Measurements from ENCODE around the gene TOGARAM2.
A peak's percentile ranks its signal among the peaks of the same experiment; 100 is the strongest.

The TOGARAM2 gene

DNA sequence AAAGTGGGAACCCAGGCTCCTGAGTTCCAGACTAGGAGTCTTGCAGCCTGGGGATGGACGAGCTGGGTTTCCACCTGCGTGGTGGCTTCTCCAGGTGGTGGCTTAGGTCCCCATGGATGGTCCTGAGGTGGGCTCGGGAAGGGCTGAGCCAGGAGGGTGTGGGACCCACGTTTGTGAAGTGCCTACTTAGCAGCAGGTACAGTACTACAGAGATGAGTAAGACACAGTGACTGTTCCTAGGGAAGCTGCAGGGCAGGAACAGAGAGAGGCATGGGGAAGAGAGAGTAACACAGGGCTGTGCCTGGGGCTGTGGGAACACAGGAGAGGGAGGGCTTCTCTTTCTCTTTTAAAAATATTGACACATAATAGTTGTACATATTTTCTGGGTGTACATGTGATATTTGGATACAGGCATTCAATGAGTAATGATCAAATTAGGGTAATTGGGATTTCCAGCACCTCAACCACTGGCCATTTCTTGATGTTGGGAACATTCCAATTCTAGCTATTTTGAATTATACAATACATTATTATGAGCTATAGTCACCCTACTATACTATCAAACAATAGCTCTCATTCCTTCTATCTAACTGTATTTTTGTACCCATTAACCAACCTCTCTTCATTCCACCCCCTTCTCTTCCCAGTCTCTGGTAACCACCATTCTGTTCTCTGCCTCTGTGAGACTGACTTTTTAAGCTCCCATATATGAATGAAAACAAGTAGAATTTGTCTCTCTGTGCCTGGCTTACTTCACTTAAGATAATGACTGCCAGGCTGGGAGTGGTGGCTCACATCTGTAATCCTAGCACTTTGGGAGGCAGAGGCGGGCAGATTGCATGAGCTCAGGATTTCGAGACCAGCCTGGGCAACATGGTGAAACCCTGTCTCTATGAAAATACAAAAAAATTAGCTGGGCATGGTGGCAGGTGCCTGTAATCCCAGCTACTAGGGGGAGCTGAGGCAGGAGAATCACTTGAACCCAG, 15.0 kb downstream of the TOGARAM2 start:
- H3K4me3 ChIP-seq (ENCODE audit: low read length): no peak overlapping the region
- no peak for DNase-seq (ENCODE audit: low read depth, low spot score)

DNA sequence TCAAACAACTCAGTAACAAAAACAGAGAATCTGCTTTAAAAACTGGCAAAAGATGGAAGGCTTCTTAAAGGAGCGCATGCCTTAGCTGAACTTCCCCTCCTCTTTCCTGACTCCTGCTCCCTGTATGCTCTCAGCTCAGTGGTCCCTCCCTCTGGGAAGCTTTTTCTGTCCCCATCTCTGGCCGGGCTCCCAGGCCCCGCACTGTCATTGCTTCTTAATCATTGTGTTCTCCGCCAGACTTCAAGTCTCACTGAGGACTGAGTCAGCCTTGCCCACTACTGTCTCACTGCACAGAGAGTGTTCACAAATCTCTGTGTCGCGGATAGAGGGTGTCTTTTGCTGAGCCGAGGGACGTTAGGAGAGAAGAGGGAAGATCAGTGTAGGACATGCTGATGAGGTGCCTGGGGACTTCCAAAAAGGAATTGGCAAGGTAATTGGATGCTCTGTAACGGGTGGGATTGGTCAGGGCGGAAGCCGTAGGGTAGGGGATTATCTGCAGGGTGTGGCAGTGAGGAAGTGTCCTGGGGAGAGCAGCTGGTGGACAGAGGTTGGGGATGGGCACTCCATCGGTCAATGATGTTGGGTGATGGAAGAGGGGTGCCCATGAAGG, 16.2 kb downstream of the TOGARAM2 start:
- H3K4me3 ChIP-seq (ENCODE audit: low read length): no peak overlapping the region
- DNase-seq (ENCODE audit: low read depth, low spot score): no peak

GRCh38 chr2:28997847-28998735, 17.0 kb downstream of the TOGARAM2 start:
- H3K4me3 ChIP-seq (ENCODE audit: low read length): no peak overlapping the region
- DNase-seq (ENCODE audit: low read depth, low spot score): no peak

DNA sequence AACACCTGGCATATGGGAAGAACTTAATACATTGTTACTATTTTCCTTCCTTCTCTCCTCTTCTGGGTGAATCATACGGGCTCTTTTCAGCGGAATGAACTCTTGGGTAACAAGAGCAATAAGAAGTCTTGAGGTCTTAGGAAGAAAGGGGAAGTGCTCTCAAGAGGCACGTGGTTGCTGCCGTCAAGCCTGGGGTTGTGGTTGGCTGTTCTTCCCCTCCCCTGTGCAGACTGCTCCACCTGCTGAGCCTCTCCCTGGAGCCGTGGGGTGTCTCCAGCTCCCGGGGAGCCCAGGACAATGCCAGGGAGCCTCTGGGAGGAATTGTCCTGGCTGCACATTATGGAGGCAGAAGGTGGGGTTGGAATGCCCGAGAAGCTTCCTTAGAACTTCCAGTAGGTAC, 19.4 kb downstream of the TOGARAM2 start:
- DNase-seq (ENCODE audit: low read depth, low spot score): peak; percentile 62
- H3K4me3 ChIP-seq (ENCODE audit: low read length): no peak overlapping the region

DNA sequence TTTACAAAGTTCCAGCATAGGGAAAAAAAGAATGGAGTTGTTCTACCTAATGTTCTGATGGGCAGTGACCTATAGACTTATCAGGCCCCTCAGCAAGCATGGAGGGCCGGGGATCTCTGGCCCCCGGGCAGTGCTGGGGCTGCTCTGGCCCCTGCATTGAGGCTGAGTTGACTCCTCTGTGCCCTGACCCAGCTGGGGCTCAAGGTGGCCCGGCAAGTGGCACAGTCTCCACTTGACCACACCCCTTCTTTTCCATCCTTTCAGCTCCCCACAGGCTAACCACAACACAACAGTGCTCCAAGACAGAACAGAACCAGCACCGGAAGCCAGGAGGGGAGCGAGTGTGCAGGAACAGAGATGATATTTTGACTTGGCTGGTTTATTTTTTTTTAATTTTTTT, 19.9 kb downstream of the TOGARAM2 start:
- DNase-seq (ENCODE audit: low read depth, low spot score): no peak
- no peak overlapping the region for H3K4me3 ChIP-seq (ENCODE audit: low read length)

- no peak overlapping the region for H3K4me3 ChIP-seq (ENCODE audit: low read length)
- no peak for DNase-seq (ENCODE audit: low read depth, low spot score)
These were observed 20.7 kb downstream of the TOGARAM2 start for GRCh38 chr2:29001806-29002205.

- DNase-seq (ENCODE audit: low read depth, low spot score): no peak
These were observed 23.7 kb downstream of the TOGARAM2 start for GRCh38 chr2:29004755-29005154.

GRCh38 chr2:29005331-29005730, 24.2 kb downstream of the TOGARAM2 start:
- H3K4me3 ChIP-seq (ENCODE audit: low read length): no peak overlapping the region
- DNase-seq (ENCODE audit: low read depth, low spot score): no peak

More at GRCh38 chr2:29004755-29005154, 23.7 kb downstream of the TOGARAM2 start:
- no peak overlapping the region for H3K4me3 ChIP-seq (ENCODE audit: low read length)

DNA sequence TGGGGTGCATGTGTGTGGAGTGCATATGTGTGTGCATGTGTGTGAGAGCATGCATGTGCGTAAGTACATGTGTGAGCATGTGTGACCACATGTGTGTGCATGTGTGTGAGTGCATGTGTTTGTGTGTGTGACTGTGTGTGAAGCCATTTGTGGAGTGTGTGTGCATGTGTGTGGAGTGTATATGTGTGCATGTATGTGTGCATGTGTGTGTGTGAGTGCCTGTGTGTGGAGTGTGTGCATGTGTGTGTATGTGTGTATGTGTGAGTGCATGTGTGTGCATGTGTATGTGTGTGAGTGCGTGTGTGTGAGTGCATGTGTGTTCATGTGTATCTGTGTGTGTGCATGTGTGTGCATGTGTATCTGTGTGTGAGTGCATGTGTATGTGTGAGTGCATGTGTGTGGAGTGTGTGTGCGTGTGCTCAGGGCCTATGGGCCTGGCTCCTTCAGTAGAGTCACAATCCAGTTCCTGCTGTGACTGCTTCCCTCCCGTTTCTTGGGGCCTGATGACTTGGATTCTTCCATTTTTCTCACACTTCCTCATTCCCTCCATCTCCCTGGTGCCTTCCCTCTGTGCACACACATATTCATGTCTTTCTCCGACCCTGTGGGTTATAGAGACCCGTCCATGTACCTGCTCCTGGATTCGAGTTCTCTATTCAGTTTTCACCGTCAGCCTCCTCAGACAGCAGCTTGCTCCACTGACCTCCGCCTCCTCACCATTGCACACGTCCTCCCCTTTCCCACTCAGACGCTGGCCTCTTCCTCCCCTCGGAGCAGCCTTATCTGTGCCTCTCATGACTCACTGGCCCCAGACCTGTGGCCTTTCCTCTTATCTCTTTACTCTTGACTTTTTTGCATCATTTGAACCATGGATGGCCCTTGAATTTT, 25.2 kb downstream of the TOGARAM2 start:
- no peak overlapping the region for H3K4me3 ChIP-seq (ENCODE audit: low read length)
- no peak for DNase-seq (ENCODE audit: low read depth, low spot score)

- DNase-seq (ENCODE audit: low read depth, low spot score): no peak
- H3K4me3 ChIP-seq (ENCODE audit: low read length): no peak overlapping the region
These were observed 25.8 kb downstream of the TOGARAM2 start for GRCh38 chr2:29006980-29007301.

DNA sequence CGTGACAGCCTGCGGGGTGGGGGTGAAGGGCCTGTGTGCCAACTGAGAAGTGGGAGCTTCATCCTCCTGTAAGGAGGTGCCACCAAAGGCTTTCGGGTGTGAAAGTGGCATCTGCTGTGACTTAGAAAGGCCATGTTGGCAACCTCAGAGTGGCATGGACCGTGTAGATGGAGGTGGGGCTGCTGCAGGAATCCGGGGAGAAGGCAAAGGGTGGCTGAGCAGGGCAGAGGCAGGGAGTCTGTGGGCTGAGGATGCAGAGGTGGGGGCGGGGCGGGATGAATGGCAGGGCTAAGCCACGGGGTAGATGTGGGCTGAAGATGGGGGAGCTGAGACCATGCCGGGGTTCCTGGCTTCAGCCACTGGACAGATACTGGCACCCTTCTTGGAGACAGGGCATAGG, 28.2 kb downstream of the TOGARAM2 start:
- no peak overlapping the region for H3K4me3 ChIP-seq (ENCODE audit: low read length)
- no peak for DNase-seq (ENCODE audit: low read depth, low spot score)

- peak; percentile 75 for DNase-seq (ENCODE audit: low read depth, low spot score)
- H3K4me3 ChIP-seq (ENCODE audit: low read length): no peak overlapping the region; the same call in 1 of the 2 replicates
These were observed 28.9 kb downstream of the TOGARAM2 start for GRCh38 chr2:29009711-29010677.

DNA sequence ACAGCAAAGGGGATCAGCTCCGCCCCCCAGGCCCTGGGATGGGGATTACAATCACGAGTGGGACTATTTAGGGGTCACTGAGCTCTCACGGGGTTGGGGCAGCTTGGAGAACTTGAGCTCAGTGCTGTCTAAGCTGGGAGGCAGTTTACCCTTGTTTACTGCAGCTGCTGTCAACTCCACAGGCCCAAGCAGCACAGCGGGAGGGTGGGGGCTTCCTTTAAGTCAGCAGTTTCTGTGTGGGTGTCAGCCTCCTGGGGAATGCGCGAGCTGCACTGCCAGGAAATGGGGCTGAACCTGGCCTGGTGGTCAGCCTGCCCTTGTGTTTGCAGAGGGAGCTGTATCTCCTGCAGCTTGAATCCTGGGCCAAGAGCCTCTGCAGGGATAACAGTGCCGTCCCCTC, 29.8 kb downstream of the TOGARAM2 start:
- DNase-seq (ENCODE audit: low read depth, low spot score): peak; percentile 67
- H3K4me3 ChIP-seq (ENCODE audit: low read length): peak overlapping the region; percentile 13; the same call in 1 of the 2 replicates

- peak; percentile 74 for DNase-seq (ENCODE audit: low read depth, low spot score)
- no peak overlapping the region; the same call in 1 of the 2 replicates for H3K4me3 ChIP-seq (ENCODE audit: low read length)
These were observed 30.4 kb downstream of the TOGARAM2 start for GRCh38 chr2:29011418-29012060.

GRCh38 chr2:29012211-29012681, 31.1 kb downstream of the TOGARAM2 start:
- no peak overlapping the region for H3K4me3 ChIP-seq (ENCODE audit: low read length)
- DNase-seq (ENCODE audit: low read depth, low spot score): no peak

DNA sequence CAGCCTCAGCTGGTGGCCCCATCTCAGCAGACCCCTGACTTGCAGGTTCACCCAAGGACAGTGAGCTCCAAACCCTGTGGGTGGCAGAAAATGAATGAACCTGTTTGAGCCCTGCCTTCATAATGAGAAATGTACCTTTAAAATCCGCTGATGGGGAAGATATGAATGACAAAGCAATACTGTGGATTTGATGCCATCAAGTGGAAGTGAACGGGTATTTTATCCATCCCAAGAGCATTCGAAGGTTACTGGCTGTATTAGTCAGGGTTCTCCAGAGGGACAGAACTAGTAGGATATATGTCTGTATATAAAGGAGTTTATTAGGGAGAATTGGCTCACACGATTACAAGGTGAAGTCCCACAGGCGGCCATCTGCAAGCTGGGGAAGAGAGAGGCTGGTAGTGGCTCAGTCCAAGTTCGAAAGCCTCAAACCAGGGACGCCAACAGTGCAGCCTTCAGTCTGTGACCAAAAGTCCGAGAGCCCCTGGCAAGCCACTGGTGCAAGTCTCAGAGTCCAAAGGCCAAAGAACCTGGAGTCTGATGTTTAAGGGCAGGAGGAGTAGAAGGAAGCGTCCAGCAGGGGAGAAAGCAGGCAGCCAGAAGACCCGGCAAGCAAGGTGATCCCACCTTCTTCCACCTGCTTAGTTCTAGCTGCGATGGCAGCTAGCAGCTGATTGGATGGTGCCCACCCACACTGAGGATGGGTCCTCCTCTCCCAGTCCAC, 32.1 kb downstream of the TOGARAM2 start:
- DNase-seq (ENCODE audit: low read depth, low spot score): no peak
- no peak overlapping the region for H3K4me3 ChIP-seq (ENCODE audit: low read length)

Measured in Jurkat, Clone E6-1 (cell line).